NK-92 (cell line): Measurements from ENCODE around the gene CXCL12.

ENCODE experiments used
- DNase-seq: peaks from one replicate; lab custom pipeline; 2025; ENCODE audit not compliant: unreplicated experiment; lab: John Stamatoyannopoulos, UW

The CXCL12 gene

GRCh38 chr10:44399659-44400451 is 15.0 kb upstream of the CXCL12 start:
- no peak for DNase-seq

GRCh38 chr10:44398747-44399658 is 14.1 kb upstream of the CXCL12 start:
- no peak for DNase-seq

- no peak for DNase-seq
Observed at GRCh38 chr10:44398271-44398670, 13.4 kb upstream of the CXCL12 start.

GRCh38 chr10:44397476-44398225 is 12.8 kb upstream of the CXCL12 start:
- DNase-seq, result no peak

DNA sequence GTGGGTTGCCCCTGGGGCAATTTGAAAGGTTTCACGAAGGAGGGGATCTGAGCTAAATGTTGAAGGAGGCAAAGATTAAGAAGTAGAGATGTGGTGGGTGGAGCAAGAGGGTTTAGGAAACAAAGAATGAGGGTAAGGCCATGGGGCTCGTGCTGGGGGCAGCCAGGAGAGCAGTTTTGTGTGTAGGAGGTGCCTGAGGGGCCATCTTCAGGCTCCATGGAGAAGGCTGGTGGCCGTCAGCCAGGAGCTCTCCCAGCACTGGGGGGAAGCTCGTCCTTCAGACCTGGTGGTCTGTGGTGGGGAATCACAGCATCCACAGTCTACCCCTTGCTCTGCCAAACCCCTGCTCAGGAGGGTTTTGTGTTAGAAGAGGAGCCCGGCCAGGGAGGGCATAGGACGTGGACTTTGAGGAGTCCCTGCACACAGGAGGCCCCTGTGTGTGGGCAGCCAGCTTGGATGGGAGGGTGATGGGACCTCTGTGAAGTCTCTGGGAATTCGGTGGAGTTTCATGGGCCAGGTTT is 11.8 kb upstream of the CXCL12 start:
- no peak for DNase-seq

DNA sequence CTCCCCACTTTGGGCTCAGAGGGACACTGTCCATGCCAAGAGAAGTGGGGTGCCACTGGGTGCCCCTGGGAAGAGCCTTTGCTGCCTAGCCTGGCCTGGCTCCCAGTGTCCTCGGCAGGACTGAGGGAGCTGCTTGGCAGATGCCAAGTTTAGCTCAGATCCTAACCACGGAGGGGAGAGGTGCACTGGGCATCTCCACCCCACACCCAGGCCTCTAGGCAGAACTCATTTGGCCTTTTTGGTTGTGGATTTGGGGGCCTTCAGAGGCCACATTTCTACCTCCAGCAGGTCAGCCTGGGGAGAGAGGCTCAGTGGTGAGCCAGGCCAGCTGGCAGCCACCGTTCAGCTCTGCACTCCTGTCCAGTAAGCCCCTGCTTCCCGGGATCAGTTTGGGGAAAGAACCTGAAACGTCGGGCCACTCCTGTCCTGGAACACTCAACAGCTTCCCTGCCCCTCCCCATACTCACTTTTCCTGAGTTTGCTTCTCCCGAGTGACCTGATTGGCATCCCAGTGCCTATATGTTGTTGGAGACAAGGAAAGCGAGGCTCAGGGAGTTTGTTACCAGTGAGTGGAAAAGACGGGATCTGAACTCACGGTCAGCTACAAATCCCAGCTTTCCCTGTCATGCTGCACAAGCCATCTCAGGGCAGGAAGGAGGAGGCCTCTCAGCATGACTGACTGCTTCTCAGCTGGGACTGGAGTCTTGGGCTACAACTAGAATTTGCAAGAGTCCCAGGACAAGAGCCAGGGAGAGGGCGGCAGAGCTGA is 11.2 kb upstream of the CXCL12 start:
- no peak for DNase-seq

DNA sequence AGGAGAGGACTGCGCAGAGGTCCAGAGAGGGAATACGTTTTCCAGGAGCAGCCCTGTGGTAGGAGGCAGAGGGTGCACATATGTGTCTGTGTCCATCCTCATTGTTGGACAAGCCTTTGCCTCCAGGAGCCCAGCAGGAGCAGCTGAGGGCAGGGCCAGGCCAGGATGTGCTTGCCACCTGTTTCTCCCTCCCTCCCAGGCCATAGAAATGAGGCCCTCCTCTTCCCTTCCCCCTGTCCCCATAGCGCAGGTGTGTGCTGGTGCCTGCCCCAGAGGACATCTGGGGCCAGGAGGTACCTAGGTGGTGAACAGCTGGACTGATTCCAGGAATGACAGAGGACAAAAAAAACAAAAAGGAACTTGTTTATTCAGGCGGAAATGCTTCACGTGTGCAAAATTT is 10.5 kb upstream of the CXCL12 start:
- no peak for DNase-seq

DNA sequence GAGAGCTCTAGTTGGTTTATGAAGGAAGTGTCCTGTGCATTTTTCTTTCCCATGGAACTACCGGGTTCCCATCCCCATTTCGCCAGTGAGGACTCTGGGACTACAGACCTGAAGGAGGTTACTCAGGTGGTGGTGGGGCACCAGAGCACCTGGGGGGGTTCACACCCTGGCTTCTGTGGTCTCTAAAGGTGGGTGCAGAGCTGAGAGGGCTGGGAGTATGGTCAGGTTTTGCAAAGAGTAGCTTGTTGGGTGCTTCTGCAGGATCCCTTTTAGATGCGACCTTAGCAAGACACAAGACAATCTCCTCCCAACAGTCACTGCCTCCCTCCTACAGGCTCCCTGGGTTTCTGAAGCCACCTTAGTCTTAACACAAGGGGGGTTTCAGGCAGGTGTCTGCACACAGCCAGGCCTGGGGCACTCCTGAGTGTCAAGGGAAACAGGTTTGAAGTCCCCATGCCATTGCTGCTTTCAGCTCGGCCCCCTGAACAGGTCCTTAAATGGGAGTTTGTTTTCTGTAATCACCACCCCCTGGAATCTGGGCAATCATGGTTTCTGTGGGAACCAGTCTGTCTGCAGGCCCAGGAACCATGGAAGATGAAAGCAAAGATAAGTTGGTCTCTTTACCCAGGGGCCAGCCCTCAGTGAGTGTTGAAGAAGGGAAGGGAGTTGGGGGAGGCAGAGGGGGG is 9.9 kb upstream of the CXCL12 start:
- DNase-seq, result no peak

GRCh38 chr10:44393834-44394547 is 9.1 kb upstream of the CXCL12 start:
- no peak for DNase-seq

DNA sequence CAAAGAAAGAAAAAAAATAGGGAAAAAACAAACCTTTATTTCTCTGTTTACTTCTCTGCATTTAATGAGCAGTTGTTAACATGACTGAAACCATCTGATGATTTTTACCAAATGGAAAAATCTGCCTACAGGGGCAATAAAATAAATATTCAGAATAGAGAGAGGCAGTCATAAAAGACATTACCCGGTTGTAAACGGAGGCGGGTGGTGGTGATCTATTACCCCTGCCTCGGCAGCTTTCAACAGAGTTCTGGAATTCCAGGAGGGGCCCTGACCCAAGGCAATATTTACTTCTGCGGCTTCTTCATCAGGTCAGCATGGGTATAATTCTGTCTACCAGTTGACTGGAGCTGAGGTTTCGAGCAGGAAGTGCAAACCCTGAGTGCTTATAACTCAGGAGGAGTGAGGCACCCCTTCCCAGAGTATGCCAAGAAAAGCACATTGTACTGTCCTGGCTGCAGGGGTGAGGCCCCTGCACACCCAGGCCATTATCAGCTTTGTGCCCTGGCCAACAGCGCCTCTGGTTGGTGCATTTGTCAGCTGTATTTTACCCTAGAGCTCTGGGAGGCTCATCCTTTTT is 8.2 kb upstream of the CXCL12 start:
- no peak for DNase-seq

DNA sequence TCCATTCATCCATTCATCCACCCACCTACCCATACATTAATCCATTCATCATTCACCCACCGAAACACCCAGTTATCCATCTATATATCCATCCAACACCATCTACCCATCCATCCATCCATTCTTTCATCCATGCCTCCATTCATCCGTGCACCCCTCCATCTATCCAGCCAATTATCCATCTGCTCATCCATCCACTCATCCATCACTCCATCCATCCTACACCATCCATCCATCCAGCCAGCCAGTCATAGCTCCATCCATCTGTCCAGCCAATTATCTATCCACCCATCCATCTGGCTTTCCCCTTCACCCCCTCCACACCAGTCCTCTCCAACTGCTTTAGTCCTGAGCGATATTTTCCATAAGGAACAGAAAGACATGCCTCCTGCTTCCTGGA is 7.5 kb upstream of the CXCL12 start:
- DNase-seq, result no peak

DNA sequence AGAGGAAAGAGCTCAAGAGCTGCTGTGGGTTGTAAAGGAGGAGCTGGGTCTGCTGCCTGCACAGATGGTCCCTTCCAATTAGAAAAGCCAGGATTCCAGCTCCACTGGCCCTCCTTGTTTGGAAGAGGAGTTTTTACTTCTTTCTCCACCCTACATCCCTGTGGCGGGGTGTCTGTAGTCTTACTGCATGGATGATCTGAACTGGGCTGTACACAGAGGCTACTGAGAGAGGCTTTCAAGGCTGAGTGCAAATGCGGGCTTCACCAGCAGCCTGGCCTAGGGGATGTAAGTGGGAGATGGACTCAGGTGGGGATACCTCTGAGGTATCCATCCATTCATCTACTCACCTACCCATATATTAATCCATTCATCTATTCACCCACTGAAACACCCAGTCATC is 7.1 kb upstream of the CXCL12 start:
- no peak for DNase-seq

GRCh38 chr10:44390585-44391072 is 5.7 kb upstream of the CXCL12 start:
- no peak for DNase-seq

GRCh38 chr10:44389556-44389955 is 4.7 kb upstream of the CXCL12 start:
- DNase-seq, result no peak

- DNase-seq, result no peak
Observed at GRCh38 chr10:44389150-44389549, 4.3 kb upstream of the CXCL12 start.

DNA sequence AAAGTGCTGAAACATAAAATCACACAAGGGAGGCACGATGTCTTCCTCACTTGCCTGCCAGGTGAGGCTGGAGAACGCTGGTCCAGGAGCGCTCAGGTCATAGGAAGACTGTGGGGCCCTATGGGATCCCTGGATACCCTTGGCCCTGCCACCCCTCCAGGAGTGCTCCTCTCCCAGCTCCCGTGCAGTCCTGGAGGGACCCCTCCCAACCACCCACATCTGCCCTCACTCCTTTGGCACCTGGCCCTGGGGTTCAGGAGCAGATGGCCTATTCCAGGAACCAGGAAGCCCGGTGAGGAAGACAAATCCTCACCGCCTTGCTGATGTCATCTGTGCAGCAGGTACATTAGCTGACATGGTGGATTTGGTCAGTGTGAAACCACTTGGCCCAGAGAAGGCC is 3.7 kb upstream of the CXCL12 start:
- DNase-seq, result no peak

GRCh38 chr10:44387853-44388251 is 3.0 kb upstream of the CXCL12 start:
- no peak for DNase-seq

DNA sequence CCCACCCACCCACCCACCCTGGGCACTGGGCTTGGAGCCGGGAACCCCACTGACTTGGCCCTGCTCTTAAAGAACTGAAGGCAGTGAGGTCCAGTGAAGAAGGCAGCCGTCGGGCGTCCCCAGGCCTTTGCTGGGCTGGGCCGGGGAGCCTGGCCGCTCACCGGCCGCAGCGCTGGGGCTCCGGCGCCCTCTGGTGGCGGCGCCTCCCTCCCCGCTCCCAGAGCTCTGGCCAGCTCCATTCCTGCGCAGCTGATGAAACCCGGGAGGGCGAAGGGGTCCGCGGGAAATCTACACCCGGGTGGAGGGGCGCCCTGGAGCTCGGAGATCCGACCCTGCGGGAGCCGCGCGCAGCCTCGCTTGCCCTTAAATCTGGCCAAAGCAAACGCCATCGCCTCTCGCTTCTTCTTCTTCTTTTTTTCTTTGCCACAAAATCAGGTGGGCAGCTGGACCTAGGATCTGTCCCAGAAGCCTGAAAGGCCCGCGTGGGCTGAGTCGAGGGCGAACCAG is 1.7 kb upstream of the CXCL12 start:
- no peak for DNase-seq
